ENCODE results near the gene C1QL1. TPM values are rescaled to one million over a fixed set of nuclear protein-coding genes. Genes with fewer than 3 reads are reported as not detected.

C1QL1 gene
- total RNA-seq, 1 experiment from 2014 or later, result 3.5 TPM

- TF ChIP-seq CEBPB (IDR thresholded peaks at IDR 0.05; ENCODE audit: low read depth) (no peak), POLR2A (IDR thresholded peaks at IDR 0.05; ENCODE audit: borderline replicate concordance, extremely low read depth, insufficient read depth, insufficient read length) (no peak), ELF1 (IDR thresholded peaks at IDR 0.05; ENCODE audit: borderline replicate concordance, low read depth) (no peak), EZH2 (IDR thresholded peaks at IDR 0.05) (no peak), ATF3 (IDR thresholded peaks at IDR 0.05) (no peak), SRF (IDR thresholded peaks at IDR 0.05; ENCODE audit: low read depth) (no peak), YY1 (IDR thresholded peaks at IDR 0.05; ENCODE audit: extremely low read depth, insufficient replicate concordance, low read depth, low read length) (no peak)
These were observed 26.3 kb downstream of the C1QL1 start (continued) for GRCh38 chr17:44941712-44942331.

- H3K27ac ChIP-seq (ENCODE audit: low read depth, low read length), result peak overlapping the region; percentile 38; the same call in 1 of the 2 replicates
- H3K9me2 ChIP-seq (ENCODE audit: insufficient read depth), result no peaks in the 10 kb centered on the region
- RAD21 ChIA-PET (ENCODE audit: low non-redundant PET in 1 of 2, low total read pairs in 2 of 2, uncharacterized antibody in 2 of 2, unreplicated experiment in 2 of 2), result no interaction called here
- peaks cover 7 to 56% of the 10 kb centered on the region in 2 experiments; a peak in 3 of 4 replicates for H3K36me3 ChIP-seq (ENCODE audit: control insufficient read depth in 1 of 2, insufficient read depth in 2 of 2, low read length in 2 of 2)
- no TSS peak for BruUV-seq (replicated peaks)
- intact Hi-C loops (cut with micrococcal nuclease), result no loop called here
- DNase-seq (ENCODE audit: low read depth, low spot score) (no peak), ATAC-seq (peak; percentile 12; the same call in 1 of the 2 replicates)
- H3K4me2 ChIP-seq (ENCODE audit: low read length), result peak overlapping the region; percentile 53
- H4K20me1 ChIP-seq (ENCODE audit: insufficient read depth), result peaks cover 5% of the 10 kb centered on the region; the same call in 1 of the 2 replicates
- H3K9ac ChIP-seq (ENCODE audit: low read length), result peak overlapping the region; percentile 16; the same call in 1 of the 2 replicates
- POLR2A ChIA-PET, result no interaction called here
- H3K27me3 ChIP-seq (ENCODE audit: insufficient read depth, low read length), result no peaks in the 10 kb centered on the region
- H3K79me2 ChIP-seq (ENCODE audit: insufficient read depth, low read length), result peaks cover 97% of the 10 kb centered on the region
- CTCF ChIA-PET, result interaction anchor here (2.5 kb wide), 1 partner anchor 21 kb away, joined by 6 read pairs; no protein-coding TSS in a partner anchor
- H3K4me1 ChIP-seq (ENCODE audit: control insufficient read depth in 1 of 2, insufficient read depth in 2 of 2, low read length in 2 of 2), result peaks cover 22 to 41% of the 10 kb centered on the region in 2 experiments
- H3K9me3 ChIP-seq (ENCODE audit: control insufficient read depth in 1 of 2, insufficient read depth in 1 of 2, low read depth in 1 of 2, low read length in 2 of 2), result peaks cover 0 to 4% of the 10 kb centered on the region in 2 experiments; a peak in 1 of 4 replicates
- TF ChIP-seq YY1 (IDR thresholded peaks at IDR 0.05; ENCODE audit: extremely low read depth, insufficient replicate concordance, low read depth, low read length), result no peak
- TF ChIP-seq SP1 (IDR thresholded peaks at IDR 0.05; ENCODE audit: low read depth), result no peak
- TF ChIP-seq POLR2A (IDR thresholded peaks at IDR 0.05; ENCODE audit: borderline replicate concordance, extremely low read depth, insufficient read depth, insufficient read length), result no peak
- no peak for TF ChIP-seq ZNF274 (IDR thresholded peaks at IDR 0.05; ENCODE audit: low read depth, low read length)
- no peak for TF ChIP-seq EZH2 (IDR thresholded peaks at IDR 0.05)
- TF ChIP-seq ELF1 (IDR thresholded peaks at IDR 0.05; ENCODE audit: borderline replicate concordance, low read depth), result no peak
- no peak for TF ChIP-seq ATF3 (IDR thresholded peaks at IDR 0.05)
- TF ChIP-seq JUND (IDR thresholded peaks at IDR 0.05), result no peak
- TF ChIP-seq EZH2phosphoT487 (IDR thresholded peaks at IDR 0.05; ENCODE audit: borderline replicate concordance), result no peak
- TF ChIP-seq CTCF (IDR thresholded peaks at IDR 0.05 in 2 of 3, conservative IDR thresholded peaks at IDR 0.05 in 1 of 3; ENCODE audit: borderline replicate concordance in 1 of 3, insufficient read depth in 1 of 3, low read depth in 2 of 3, low read length in 2 of 3), result no peak
- no peak for TF ChIP-seq EGR1 (IDR thresholded peaks at IDR 0.05; ENCODE audit: low read depth)
- TF ChIP-seq TCF7L2 (IDR thresholded peaks at IDR 0.05; ENCODE audit: borderline replicate concordance, extremely low read depth, insufficient read depth, insufficient read length), result no peak
- no peak for TF ChIP-seq RAD21 (IDR thresholded peaks at IDR 0.05; ENCODE audit: low read depth)
- TF ChIP-seq POLR2AphosphoS5 (IDR thresholded peaks at IDR 0.05; ENCODE audit: low read depth, low read length), result no peak
- peak overlapping the region in 1 of 2 experiments; percentile 13; a peak in 1 of 4 replicates for H3K4me3 ChIP-seq (replicated peaks in 1 of 2; ENCODE audit: low read depth in 1 of 2, low read length in 2 of 2)
- H2AFZ ChIP-seq (ENCODE audit: low read depth, low read length, poor library complexity, severe bottlenecking), result no peak overlapping the region
These were observed 27.3 kb downstream of the C1QL1 start for GRCh38 chr17:44940768-44941167.
